Activated CD4-positive, alpha-beta T cell treated with anti-CD3 and anti-CD28 coated beads, Interleukin-10, Interleukin-2, amounts not matched to agents 100 ng/mL and 50 ng/mL, durations not matched to agents 16 hours and 8 hours (primary cell): Measurements from ENCODE around the gene ST3GAL3.

Source experiments
- DNase-seq: peaks from one replicate; pipeline ENCODE4 v3.0.0-alpha.2; 2020

ST3GAL3 gene

DNA sequence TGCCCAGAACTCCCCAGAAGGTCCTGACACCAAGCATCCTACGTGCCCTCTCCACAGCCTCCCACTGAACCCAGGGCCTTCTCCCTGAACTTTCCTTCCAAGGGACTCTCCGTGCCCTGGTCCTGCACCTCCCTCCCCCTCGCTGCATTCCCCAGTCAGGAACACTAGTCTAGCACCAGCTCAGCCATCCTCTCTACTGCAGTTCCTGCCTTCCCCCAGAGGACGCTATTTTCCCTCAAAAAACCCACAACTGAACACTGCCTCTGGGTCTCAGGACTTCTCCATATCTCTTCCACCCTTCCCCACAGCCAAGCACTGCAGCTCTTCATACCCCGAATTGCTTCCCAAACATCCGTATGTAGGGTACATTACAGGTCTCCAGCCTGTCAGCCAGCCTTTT is 213.7 kb downstream of the ST3GAL3 start:
- no peak for DNase-seq

DNA sequence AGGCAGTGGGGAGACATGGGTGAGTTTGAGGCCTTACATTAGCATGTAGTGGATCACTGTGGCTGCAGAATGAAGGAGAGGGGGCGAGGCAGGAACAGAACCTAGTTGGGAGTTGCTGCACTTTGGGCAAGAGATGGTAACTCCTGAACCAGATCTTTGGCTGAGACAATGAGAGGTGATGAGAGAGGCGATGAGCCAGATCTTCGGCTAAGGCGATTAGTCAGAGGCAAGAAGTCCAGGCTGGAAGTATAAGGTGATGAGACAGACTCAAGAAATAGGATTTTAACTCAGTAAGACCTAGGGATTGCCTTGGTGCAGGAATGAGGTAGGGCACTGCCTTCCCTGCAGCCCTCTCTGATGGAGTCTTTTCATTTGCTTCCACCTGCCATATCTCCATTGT is 217.2 kb downstream of the ST3GAL3 start:
- DNase-seq: no peak

DNA sequence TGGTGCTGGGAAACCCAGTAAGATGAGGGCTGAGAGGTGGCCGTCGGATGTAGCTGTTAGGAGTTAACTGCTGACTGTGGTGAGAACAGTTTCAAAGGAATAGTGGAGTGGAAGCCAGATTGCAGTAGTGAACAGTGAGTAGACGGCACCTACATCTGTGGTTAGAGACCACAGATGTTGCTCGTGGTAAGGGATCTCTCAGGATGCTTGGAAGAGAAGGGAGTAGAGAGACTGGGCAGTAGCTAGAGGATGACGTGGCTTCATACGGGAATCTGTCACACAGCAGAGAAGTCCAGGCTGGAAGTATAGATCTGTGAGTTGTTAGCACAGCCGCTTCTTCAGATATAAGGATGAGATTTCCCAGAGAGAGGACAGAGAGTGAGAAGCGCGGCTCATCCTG is 218.5 kb downstream of the ST3GAL3 start:
- DNase-seq: no peak

DNA sequence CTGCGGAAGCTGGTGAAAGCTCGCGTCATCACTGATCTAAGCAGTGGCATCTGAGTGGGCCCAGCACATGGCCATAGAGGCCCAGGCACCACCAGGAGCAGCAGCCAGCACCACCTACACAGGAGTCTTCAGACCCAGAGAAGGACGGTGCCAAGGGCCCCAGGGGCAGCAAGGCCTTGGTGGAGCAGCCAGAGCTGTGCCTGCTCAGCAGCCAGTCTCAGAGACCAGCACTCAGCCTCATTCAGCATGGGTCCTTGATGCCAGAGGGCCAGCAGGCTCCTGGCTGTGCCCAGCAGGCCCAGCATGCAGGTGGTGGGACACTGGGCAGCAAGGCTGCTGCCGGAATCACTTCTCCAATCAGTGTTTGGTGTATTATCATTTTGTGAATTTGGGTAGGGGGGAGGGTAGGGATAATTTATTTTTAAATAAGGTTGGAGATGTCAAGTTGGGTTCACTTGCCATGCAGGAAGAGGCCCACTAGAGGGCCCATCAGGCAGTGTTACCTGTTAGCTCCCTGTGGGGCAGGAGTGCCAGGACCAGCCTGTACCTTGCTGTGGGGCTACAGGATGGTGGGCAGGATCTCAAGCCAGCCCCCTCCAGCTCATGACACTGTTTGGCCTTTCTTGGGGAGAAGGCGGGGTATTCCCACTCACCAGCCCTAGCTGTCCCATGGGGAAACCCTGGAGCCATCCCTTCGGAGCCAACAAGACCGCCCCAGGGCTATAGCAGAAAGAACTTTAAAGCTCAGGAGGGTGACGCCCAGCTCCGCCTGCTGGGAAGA is 223.0 kb downstream of the ST3GAL3 start:
- DNase-seq: peak; percentile 30

DNA sequence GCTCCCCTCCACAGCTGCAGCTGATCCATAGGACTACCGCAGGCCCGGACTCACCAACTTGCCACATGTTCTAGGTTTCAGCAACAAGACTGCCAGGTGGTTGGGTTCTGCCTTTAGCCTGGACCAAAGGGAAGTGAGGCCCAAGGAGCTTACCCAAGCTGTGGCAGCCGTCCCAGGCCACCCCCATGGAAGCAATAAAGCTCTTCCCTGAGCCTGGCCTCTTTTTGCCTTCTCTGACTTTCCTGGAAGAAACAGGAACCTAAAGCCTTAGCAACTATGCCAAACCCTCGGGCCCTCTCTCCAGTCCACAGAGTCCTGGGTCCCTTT is 223.6 kb downstream of the ST3GAL3 start:
- no peak for DNase-seq

DNA sequence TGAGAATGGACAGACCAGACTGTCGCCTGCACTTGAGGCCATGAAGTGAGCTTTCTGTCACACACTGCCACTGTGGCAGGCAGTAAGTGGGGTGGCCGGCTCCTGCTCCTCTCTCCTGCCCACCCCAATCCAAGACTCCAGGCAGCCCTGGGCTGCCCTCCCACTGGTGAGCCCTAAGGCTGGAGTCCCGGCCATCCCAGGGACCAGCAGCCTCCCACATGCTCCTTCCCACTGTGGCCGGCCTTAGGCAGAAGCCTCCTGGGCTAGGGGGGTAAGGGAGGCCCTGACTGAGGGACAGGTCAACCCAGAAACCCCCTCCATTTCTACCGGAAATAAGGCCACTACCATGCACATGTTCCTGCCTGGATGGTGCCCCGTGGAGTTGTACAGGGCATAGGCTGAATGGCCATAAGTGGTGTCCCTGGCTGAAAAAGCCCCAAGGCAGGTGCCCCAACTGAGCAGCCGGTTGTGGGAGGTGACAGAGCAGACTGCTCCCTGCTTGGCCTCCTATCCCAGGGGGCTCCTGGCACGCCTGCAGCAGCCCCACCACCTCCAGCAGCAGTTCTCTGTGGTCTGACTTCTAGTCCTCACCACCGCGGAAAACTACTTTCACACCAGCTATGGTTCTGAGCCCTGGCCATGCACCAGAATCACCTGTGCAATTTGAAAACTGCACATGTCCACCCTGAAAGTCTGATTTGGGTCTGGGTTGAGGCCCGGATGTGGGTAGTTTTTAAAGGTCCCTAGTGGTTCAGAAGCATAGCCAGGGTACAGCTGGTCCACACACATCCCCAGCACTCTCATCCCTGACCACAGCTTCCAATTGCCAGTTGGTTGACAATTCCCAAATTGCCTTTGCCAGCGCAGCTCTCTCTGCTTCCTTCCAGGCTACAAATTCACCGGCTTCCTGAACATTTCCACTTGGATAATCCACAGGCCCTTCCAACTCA is 224.7 kb downstream of the ST3GAL3 start:
- no peak for DNase-seq

DNA sequence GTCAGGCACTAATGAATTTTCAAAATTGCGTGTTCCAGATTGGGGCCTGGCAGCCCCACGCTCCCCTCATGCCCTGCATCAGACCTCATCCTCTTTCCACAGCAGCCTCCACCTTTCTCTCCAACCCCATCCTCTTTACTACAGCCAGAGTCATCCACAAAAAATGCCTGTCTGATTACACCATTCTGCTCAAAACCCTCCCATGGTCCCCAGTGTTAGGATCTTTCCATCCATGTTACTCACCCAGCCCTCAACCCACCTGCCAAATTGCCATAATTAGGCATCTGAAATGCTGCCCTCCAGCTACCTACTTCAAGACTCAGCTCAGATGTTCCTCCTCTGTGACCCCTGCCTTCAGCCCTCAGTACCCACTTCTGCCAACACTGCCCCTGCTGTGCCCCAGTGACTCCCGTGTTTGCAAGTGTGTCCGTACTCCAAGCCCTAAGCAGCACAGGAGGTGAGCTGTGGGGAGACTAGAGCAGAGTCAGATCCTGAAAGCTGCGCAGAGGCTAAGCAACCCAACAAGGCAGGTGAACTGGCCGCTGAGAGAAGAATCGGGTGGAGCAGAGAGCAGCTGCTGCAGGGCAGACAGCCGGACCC is 225.6 kb downstream of the ST3GAL3 start:
- DNase-seq: no peak

DNA sequence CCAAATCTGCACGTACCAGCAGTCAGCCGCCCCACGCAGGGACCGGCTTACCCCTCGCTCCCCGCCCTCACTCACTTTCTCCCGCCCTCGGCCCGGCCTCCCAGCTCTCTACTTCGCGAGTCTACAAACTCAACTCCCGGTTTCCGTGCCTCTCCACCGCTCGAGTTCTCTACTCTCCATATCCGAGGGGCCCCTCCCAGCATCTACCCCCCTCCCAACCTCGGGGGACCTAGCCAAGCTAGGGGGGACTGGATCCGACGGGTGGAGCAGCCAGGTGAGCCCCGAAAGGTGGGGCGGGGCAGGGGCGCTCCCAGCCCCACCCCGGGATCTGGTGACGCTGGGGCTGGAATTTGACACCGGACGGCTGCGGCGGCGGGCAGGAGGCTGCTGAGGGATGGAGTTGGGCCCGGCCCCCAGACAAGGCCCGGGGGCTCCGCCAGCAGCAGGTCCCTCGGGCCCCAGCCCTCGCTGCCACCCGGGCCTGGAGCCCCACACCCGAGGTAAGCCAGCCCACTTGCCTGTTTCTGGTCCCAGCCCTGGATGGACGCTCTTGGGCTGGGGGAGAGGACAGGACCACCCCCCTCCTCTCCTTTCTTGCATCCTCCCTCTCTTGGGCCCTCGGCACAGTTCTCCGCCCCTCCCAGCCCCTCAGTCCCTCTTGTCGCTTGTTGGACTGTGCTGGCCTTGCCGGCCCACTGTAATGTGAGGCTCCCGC is 226.2 kb downstream of the ST3GAL3 start, which contains the start of gene ARTN:
Gene ARTN, plus strand, starts transcription at position 416 of the 715 bp plus-strand sequence. CDS start 1,856 bp downstream, outside the sequence.
- no peak for DNase-seq

DNA sequence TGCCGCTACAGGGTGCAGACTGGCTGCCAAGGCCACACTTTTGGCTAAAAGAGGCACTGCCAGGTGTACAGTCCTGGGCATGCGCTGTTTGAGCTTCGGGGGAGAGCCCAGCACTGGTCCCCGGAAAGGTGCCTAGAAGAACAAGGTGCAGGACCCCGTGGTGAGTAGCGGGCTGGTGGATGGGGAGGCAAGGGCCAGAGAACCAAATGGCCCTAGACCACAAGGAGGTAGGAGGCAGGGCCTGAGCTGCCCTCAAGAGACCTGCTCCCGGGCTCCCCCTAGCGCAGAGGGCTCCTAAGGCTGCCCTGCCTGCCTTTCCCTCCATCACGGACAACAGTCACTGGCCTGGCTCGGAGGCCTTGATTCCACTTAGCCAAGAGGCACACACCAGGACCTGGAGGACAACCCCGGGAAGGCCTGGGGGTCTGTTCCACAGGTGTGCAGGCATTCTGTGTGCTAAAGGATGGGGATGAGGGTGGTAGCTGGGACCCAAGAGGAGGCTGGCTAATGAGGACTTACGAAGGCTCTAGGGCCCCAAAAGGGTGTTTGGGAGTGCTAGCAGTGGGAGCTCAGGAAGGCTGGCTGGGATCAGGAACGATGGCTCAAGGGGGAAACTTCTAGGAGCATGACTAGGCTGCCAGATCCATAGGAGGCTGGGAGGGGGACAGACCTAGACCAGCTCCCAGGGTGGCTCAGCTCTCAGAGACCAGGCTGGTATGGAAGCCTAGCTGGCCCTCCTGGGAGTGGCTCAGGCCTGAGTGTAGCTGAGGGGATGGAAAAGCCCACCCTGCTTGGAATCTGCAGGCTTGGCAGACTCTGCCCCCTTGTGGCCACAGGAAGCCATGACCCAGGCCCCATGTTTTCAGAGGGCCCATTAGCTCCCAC is 227.0 kb downstream of the ST3GAL3 start:
- peak; percentile 70 for DNase-seq

DNA sequence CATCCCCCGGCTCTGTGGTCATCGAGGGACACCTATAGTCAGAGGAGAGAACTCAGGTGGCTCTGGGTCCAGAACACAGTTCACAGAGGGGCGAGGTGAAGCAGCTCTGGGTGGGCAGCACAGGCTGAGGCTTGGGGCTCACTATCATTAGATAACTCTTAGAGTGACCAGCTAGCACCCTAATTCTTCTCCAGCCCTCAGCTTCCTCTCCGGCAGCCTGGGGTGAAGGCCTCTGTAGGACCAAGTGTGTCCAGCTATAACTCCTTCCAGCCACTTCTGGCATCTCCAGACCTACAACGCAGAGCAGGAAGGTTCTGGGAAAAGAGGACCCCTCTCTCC is 227.6 kb downstream of the ST3GAL3 start:
- DNase-seq: no peak

DNA sequence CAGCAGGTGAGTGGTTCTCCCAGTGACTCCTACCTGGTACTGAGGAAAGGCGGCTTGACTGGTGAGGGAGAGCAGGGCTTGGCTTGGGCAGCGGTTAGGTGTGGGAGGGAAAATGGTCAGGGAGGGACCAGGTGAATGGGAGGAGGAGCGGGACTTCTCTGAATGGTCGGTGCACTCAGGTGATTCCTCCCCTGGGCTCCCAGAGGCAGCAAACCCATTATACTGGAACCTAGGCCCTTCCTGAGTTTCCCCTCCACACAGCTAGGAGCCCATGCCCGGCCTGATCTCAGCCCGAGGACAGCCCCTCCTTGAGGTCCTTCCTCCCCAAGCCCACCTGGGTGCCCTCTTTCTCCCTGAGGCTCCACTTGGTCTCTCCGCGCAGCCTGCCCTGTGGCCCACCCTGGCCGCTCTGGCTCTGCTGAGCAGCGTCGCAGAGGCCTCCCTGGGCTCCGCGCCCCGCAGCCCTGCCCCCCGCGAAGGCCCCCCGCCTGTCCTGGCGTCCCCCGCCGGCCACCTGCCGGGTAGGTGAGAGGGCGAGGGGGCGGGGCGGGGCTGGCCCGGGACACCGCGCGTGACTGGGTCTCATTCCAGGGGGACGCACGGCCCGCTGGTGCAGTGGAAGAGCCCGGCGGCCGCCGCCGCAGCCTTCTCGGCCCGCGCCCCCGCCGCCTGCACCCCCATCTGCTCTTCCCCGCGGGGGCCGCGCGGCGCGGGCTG is 228.5 kb downstream of the ST3GAL3 start:
- no peak for DNase-seq

DNA sequence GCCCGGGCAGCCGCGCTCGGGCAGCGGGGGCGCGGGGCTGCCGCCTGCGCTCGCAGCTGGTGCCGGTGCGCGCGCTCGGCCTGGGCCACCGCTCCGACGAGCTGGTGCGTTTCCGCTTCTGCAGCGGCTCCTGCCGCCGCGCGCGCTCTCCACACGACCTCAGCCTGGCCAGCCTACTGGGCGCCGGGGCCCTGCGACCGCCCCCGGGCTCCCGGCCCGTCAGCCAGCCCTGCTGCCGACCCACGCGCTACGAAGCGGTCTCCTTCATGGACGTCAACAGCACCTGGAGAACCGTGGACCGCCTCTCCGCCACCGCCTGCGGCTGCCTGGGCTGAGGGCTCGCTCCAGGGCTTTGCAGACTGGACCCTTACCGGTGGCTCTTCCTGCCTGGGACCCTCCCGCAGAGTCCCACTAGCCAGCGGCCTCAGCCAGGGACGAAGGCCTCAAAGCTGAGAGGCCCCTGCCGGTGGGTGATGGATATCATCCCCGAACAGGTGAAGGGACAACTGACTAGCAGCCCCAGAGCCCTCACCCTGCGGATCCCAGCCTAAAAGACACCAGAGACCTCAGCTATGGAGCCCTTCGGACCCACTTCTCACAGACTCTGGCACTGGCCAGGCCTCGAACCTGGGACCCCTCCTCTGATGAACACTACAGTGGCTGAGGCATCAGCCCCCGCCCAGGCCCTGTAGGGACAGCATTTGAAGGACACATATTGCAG is 229.3 kb downstream of the ST3GAL3 start:
- DNase-seq: peak; percentile 22

DNA sequence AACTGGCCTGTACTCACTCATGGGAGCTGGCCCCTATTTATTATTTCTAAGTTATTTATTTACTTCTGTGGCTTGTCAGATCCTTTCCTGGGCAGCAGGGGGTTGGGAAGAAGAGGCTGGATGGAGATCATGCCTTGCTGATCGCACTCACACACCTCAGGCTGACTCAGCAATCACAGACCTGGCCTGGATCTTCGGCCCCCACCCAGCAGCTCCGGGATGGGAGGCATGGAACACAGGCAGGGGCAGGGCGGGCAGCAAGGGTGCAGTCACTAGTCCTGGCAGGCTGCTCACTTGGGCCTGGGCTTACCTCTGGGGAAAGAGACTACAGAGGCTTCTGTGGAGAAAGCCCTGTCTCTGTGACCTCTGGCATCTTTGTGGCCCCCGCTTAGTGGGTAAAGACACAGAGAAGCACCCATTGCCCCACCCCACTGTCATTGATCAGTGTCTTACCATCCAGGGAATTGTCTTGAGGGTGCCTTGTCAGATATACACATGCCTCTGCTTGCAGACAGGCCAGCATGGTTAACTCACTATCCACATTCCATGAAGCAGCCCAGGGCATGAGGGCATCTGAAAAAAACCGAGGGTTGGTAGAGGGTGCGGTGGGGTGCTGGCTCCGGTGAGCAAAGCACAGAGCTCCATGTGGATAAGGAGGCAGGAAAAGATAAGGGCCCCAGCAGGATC is 230.0 kb downstream of the ST3GAL3 start:
- no peak for DNase-seq

DNA sequence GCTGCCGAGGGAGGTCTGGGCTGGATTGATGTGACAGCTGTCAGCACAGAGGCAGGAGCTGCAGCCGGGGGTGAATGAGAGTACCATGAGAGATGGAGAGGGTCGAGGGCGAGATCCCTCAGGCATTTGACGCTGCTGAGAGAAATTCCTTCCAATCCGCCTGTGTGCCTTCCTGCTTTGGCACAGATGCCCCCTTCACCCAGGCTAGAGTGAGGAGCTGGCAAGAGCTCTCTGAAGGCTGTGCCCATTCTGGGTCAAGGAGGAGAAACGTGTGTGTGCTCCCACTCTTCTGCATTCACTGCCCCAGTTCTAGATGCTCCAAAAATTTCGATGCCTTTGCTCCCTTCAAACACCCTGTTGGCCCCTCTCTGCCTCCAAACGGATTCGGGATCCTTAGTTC is 231.0 kb downstream of the ST3GAL3 start:
- DNase-seq: no peak

DNA sequence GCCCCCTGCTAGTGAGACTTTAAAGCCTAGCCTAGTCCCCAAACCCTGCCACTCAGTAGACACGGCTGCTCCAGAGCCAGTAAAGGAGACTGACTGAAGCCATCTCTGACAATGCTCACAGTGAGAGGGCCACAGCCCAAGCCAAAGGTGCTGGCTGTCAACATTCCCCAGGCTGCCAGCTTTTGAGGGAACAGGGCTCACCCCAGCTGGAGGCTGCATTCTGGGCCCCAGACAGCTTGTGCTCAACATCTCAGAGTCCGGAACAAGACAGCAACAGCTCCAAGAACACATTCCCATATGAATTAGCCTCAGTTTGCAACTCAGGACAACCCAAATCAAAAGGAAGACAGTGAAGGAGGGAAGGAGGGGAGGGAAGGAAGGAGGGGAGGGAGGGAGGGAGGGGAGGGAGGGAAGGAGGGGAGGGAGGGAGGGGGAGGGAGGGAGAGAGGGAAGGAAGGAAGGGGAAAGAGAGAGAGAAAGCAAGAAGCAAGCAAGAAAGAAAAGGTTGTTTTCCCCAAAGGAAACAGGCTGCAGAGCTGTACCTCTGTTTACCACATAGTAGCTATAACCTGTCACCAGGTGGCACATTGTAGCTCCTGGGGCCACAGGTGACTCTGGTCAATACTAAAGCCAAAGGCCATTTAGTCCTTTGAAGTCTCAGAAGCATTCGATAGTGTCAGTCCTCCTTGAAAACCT is 231.7 kb downstream of the ST3GAL3 start:
- no peak for DNase-seq

DNA sequence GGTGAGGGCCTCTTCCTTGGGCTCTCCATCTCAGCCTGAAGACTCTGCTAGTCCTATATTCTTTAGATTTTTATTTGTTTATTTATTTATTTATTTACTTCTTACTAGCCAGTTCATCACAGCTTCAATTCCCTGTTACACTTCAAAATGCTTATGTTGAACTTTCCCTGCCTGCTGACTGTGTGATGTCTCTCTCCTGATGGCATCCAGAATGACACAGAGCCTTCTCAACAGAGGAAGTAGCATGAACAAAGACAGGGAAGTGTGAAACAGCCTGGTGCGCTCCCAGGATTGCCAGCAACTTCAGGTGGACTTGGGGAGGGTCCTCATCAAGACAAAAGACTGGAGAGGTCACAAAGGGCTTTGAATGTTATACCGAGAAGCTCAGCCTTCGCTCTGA is 235.1 kb downstream of the ST3GAL3 start:
- no peak for DNase-seq

DNA sequence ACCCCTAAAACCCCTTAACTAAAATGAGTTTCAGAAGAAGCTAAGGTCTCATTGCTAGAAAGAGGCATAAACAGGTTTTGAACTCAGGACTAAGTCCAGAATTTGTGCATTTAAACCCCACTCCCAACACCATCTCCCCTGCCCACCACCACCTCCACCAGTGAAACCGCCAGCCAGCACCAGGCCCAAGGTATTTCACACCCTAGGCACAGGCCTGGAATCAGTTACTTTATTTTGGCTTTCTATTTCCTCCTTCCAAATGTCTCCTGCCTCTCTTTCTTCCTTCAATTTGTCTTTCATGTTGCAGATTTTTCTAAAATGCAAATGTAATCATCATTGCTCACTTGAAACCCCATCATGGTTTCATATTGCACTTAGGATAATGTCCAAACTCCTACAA is 237.5 kb downstream of the ST3GAL3 start:
- DNase-seq: no peak

DNA sequence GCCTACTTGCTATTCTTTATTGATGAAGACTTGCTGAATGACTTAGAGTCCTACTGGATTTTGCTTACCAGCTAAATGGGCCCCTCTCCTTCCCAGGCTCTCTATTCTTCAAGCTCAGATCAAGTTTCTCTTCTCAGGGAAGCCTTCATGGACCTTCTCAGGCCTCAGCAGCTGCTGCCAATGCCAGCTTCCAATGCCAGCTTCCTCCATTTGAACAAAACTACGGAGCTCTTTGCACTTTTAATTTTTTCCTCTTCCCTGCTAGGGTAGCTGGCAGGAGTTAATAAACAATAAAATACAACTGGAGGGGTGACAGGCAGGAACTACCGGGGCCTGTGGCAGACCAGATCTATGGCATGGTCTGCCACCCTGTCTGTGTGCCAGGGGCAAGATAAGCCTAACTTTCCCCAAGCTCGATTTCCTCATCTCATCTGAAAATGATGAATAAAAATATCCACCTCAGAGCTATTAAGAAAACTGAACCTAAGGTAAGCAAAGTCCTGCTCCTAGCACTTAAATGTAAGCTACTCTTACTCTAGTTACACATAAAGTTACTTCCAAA is 238.4 kb downstream of the ST3GAL3 start:
- no peak for DNase-seq
